GM18498 (cell line): ENCODE results near the gene SLC6A2.

Experiments
- ATAC-seq: cut with Tn5 transposase; IDR thresholded peaks from one replicate; pipeline ENCODE4 v1.9.1; 2021; ENCODE audit warnings: mild to moderate bottlenecking, moderate library complexity; ENCODE audit not compliant: unreplicated experiment

The SLC6A2 gene

DNA sequence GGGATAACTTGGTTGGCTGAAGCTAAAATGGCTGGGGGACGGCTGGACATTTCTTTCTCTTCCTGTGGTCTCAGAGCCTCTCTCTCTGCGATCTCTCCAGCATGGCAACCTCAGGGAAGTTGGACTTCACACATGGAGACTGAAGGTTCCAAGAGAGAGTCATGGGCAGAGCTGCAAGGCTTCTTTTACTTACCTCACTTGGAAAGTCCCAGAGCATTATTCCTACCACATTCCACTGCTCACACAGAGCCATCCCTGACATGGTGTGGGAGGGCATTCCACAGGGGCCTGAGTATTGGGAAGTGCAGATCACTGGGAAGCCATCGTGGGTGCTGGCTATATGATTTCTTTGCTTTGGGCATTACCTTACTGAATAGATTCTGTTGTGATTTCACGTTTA is 9.8 kb upstream of the SLC6A2 start:
- no peak for ATAC-seq

DNA sequence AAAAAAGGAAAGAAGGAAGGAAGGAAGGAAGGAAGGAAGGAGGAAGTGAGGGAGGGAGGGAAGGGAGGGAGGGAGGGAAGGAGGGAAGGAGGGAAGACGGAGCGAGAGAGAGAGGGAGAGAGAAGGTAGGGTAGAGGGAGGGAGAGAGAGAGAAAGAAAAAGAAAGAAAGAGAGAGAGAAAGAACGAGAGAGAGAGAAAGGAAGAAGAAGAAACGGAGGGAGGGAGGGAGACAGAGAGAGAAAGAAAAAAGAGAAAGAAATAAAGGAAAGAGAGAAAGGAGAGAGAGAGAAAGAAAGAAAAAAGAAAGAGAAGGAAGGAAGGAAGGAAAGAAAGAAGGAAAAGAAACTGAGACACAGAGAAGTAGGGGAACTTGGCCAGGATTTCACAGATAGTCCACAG is 8.4 kb upstream of the SLC6A2 start:
- ATAC-seq = no peak

DNA sequence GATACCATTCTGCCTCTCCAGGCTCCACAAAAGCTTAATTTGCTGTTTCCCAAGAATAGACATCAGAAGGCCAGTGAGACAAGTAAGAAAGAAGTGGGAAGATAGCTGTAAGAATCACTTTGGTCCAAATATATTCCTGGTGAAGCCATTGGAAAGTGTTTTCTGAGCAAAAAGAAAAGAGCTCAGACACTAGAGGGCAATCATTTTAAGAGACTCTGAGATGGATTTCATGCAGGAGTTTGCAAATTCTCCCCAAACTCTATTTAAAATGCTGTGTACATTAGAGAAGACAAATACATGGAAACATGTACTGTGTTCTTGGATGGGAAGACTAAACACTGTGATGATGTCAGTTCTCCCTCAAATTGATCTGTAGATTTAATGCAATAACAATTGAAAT is 8.0 kb upstream of the SLC6A2 start:
- no peak for ATAC-seq

DNA sequence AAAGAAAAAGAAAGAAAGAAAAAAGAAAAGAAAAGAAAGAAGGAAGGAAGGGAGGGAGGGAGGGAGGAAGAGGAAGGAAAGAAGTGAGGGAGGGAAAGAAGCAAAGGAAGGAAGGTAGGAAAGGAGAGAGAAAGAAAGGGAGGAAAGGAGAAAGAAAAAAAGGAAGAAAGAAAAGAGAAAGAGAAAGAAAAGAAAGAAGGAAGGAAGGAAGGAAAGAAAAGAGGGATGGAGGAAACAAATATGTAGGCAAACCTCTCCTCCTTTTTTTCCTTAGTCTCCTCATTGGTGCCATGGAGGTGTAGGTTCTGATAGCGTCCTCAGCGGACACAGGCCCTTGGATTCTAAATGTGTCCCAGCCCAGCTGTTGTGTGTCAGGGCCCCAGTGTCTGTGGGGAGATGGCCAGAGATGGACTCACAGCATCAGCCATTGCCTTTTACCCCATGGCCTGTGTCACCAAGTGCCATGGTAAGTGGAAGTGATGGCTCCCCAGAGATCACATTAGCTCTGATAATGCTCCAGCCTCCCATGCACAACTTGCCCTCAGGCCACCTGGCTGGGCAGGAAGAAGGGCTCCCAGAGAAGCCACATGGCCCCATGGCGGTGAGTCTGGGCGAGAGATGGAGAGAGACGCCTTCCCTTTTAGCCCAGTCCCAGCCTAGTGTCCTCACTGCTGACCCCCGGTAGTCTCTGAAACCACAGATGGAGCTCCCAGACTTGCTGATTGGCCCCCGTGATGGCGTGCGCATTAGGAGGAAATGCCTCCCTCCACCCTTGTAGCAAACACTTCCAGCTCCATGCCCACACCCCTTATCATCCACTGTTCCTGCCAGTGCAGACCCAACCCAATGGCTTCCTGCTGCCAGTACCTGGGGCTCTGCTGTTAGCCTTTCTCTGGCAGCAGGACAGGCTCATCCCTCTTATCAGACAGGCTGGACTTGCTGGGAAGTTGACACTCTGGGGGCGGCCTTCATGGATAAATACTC is 3.7 kb upstream of the SLC6A2 start:
- ATAC-seq = no peak

DNA sequence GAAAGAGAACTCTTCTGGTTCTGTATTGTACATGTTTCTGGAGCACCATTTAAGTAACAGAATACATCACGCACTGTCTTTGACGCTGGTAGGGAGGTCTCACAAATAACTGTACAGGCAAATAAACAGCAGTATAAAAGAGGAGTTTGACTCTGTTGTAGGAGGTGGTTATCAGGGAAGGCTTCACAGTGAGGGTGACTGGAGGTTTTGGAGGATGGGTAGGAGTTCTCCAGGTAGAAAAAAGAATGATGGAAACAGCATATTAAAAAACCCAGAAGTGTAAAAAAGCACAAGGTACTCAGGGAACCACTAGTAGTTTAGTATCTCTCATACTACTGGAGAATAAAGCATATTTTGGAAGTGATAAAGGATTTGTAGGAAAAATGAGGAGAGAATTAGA is 2.7 kb upstream of the SLC6A2 start:
- no peak for ATAC-seq

DNA sequence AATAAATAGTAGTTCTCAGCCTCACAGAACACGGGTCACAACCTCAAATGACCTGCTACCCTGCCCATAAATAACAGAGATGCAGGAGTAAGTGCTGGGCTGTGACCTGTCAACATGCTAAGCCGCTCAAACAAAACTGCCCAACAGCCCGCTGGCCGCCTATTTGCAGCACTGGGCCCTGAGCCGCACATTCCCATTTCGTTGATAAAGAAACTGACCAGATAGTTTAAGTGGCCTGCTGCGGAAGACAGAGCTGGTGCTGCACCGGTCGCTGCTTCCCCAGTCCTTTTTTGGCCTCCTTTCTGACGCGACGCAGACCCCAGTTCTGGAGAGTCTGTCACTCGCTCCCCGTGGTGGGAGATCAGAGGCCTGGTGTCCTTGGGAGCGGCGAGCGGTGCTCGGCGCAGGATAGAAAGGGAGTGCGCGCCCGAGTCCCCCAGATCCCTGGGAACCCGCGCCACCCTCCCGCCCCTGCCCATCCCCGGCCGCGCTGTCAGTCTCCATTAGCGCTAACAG is 349 bp upstream of the SLC6A2 start:
- no peak for ATAC-seq

DNA sequence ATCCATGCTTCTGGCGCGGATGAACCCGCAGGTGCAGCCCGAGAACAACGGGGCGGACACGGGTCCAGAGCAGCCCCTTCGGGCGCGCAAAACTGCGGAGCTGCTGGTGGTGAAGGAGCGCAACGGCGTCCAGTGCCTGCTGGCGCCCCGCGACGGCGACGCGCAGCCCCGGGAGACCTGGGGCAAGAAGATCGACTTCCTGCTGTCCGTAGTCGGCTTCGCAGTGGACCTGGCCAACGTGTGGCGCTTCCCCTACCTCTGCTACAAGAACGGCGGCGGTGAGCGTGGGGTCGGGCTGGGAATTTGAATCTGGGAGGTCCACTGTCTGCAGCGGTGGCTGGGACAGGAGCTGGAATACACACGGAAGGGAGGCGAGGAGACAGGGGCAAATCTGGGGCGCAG is 904 bp downstream of the SLC6A2 start:
- no peak for ATAC-seq

DNA sequence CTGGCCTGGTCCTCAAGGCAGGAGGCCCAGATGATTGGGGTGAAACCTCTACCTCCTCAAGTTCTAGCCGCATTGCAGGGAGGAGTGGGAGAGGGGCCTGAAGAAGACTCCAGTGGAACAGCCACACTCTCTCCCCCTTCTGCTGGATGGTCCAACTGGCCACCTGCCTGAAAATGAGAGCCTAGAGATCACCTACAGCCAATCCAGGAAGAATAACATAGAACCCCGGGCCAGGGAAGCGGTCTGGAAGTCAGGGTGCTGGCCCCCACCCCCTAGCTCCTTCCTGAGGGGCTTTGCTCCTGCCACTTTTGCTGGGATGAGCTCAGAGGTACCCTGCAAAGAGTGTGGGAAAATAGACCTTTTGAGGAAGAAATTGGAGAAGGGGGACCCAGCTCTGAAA is 1.8 kb downstream of the SLC6A2 start:
- ATAC-seq = no peak

DNA sequence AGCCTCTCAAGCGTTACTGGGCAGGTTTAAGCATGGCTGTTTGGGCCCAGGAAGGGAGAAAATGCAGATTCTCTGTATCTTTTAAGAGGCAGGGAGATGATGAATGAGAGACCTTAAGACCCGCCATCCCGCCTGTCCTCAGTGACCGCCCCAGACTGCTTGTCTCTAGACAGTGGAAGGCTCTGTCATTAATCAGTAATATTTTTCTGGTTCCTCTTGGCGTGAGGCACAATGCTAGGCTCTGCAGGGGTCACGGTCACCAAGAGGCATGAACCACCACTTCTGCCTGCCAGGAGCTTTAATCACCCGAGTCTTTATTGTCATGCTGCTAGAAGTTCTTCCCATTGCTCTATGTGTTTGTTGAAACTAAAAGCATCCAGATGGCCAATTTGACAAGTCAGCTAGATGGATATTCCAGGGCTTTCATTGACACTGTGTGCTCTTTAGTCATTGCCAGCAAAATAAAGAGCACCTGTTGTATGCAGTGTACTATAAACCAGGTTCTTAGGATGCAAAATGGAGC is 3.2 kb downstream of the SLC6A2 start:
- no peak for ATAC-seq

DNA sequence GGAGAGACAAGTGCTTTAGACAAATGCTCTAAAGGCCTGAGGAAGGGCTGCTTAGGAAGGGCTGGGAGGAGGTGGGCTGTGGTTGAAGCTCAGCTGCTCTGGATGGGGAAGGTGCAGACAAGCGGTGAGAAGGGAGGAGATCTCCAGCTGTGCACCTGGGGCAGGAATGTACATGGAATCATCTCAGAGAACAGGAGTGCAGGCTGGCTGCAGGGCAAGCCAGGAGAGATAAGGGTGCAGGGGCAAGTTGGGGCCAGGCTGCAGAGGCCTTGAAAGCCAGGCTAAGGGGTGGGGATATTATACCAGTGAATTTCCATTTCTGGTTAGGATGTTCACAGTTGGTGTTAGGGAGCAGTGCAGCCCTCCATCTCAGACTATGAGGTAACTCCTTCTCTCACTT is 4.2 kb downstream of the SLC6A2 start:
- no peak for ATAC-seq

DNA sequence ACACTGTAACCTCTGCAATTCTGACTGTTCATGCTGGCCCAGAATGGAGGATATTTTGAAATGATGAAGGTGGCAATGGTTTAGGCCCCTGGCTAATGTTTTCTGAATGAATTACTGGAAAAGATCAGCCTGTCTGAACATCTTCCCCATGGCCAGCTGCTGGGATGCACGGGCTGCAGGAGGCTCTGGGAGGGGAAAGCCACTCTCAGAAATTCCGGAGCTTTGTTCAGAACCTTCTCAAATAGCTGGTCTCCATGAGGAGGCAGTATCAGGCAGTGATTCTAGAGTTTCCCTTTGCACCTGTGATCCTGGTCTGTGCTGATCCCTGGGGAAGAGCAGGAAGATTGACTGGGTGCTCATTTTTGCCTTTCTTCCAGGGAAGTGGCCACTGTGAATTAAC is 5.0 kb downstream of the SLC6A2 start:
- ATAC-seq = no peak

DNA sequence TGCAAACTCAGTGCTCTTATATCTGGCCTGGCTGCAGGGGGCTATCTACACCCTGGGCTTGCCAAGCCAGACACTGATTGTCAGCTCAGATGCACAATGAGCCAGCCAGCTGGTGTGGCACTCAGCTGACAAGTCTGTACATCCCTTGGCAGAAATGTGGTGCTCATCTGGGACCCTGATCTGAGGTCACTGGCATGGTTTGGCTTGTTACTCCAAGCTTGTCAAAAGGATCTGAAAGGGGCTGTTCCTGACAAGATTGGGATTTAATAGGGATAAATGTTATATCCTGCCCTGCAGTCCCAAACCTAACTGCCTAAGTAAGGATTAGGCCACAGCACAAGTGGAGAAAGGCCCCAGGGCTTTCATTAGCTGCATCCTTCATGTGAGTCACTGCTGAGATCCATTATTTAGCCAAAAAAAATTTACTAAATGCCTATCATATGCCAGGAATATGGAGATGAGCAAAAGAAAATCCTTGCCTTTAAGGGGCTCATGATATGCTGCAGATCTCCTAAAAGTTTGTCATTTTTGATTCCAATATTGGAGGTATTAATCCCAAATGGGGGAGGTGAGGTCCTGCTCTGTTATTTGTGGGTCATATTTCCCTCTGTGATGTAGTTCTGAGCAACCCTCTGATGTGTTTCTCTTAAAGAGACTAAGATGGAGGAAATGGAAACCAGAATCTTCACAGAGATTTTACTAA is 6.3 kb downstream of the SLC6A2 start:
- no peak for ATAC-seq

DNA sequence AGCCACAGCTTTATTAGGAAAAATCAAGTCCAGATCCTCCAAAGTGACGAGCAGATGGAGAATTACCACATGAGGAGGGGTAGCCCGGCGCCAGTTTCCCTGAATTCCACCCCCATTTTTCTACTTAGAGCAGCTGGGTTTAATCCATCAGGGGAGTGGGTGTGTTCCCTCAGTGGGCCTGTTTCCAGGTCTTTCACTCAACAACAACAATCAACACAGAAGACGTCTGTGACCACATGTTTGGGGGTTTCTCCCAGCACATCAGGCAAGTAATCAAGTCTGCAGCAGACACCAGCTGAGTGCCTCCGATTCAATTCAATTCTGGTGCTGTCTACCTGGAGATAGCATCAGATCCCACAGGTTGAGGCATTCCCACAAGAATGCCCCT is 6.8 kb downstream of the SLC6A2 start:
- no peak for ATAC-seq

DNA sequence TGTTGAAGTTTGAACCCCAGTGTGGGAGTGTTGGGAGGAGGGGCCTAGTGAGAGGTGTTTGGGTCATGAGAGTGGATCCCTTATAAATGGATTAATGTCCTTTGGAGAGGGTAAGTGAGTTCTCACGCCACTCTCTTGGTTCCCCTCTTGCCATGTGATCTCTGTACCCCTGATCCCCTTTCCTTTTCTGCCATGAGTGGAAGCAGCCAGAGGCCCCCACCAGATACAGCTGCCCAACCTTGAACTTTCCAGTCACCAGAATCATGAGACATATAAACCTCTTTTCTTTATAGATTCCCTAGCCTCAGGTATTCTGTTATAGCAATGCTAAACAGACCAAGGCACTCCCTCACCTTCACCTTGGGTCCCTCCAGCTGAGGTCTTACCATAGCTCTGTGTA is 7.4 kb downstream of the SLC6A2 start:
- ATAC-seq = no peak

DNA sequence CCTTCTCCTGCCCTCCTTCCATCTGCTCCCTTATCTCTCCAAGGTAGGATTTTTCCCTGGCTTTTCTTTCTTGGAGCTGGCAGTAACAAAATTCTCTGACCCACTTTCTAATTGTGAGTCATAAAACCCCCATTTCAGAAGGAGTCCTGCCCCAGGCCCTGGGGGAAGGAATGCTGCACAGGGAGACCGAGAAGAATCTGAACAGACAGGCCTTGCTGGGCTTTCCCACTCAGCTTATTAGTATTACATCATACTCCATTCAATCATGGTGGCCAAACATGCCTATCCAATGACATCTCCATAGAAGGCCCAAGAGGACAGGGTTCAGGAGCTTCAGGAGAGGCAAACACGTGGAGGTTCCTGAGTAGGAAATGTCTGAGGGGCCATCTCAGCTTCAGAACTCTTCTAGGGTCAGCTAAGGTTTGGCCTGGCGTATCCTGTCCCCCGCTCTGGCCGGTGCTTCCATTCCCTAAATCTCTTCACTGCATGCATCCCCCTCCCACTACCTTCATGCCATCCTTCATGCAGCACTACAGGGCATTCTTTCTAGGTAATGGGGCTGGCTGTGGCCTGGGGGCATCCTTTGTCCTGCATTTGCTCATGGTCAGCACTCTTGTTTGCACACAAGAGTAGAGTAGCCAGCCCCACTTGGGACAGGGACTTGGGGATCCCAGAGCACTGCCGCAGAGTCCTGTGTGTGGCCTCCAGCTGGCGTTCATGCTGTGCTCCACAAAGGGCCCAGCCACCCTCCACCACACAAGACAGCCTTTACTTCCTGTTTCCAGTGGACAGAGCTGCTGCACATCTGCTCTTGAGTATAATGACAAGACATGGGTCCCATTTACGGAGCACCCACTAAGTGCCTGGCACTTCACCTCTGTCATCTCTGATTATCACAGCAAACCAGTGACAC is 8.2 kb downstream of the SLC6A2 start:
- ATAC-seq = no peak

DNA sequence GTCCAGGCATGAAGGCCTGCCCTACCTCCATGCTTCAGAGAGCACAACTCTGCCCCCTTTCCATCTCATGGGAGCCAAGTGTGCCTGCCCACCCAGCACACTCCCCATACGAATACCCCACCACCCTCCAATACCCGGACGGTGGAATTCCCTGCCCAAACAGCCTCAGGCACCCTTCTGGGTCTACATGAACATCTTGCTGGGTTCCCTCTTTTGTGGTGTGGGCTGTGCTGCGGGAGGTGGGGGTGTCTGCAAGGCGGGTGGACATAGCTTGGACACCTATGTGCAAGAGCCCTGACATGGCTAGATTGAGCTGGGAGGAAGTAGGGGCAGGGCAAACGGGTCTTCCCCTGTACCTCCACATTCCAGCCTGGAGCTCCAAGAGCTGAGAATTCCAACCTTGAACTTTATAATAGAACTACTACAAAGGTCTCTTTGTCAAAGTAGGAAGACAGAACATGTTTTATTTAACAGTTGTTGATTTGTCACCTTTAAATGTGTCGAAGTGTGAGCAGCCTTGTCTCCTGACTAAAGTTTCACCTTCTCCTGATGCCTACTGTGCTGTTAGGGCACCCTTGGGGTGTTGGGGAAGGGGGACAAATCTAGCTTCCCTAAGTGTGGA is 9.1 kb downstream of the SLC6A2 start:
- ATAC-seq = no peak

DNA sequence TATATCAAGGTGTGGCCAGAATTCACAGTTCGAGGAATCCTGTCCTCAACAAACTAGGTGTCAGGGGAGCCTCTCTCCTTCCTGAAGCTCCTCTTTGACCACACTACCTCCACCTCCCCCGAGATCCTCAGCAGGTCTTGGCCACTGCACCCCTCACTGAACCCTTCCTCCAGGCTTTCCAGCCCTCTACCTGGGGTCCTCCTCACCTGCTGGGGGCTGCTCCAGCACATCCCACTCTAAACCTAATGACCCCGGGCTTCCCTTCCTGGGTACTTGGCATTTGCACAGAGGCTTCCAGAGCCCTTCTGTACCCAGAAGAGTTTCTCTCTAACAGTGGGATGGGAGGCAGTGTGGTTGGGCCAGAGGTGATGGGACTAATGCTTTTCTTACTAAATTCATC is 9.7 kb downstream of the SLC6A2 start:
- no peak for ATAC-seq

DNA sequence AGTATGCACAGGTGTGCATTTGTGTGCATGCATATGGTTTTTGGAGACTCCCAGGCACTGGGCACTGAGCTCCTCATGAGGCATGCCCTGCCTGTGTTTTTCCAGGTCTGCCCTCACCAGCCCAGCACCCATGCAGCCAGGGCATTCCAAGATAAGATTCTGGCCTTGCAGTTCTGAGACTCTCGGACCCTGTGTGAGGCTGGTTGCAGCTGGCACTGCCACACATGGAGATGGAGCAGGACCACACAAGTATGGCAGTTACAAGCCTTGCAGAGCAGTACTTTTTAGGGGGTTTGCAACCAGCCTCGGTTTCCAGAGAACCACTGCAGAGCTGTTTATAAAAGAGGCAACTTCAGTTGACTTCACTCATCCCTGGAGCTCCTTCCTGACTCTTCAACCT is 10.2 kb downstream of the SLC6A2 start:
- ATAC-seq = no peak

DNA sequence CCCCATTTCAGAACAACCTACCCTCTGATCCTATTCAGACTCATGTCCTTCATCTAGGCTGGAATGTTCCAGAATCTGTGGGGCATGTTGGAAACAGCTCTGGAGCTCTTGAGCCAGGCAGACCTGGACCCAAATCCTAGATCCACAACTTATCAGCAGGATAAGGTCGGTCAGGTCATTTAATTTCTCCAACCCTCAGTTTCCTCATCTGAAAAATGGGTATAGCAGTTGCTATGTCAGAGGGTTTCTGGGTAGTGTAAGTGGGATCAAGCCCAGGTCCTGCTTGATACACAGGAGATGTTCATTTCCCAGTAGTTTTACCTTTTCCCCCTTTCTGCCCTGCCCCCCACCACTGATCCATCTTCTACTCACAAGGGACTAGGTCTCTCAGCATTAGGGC is 12.0 kb downstream of the SLC6A2 start:
- no peak for ATAC-seq
